ENCODE data around the gene TRPV3.

DNA sequence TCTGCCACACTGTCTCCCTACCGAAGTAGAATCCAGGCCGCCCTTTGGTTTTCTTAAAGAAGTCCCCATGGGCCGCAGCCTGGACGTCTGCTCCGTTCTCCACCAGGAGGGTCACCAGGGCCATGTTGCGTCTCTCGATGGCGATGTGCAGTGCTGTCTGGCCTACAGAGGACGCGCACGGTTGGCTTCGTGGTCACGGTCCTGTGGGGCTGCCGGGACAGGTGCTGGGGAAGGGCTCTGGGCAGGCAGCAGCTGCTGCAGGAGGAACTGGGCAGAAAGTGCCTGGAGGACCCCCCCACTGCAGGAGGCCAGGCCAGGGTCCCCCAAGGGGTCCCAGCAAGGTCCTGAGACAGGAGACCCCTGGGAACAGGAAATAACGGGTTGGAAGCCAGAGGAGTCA lies 32.6 kb upstream of the TRPV3 start:
- TF ChIP-seq CTCF (IDR thresholded peaks at IDR 0.05) (no peak), EZH2 (IDR thresholded peaks at IDR 0.05; ENCODE audit: borderline replicate concordance, insufficient read depth, low read depth, low read length, poor library complexity, severe bottlenecking) (no peak)
